ENCODE measurements around the gene IQUB.
"Not testable (repeated sequence)": the region's sequence is repeated elsewhere in the genome, so short reads cannot be mapped to it uniquely, and the experiment has no call there.

IQUB gene

DNA sequence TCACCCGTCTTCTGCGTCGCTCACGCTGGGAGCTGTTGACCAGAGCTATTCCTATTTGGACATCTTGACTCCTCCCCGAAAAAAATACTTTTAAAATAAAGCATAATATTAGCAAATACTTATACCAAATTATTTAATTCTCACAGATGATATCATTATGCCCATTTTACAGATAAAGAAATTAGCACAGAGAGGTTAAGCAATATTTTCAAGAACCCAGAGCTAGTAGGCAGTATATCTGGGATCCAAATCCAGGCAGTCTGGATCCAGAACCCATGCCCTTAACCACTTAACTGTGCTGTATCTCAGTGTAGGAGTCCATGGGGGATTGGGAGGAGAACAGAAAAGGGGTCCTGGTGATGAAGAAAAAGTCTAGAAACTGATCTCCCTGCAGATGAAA lies 6.1 kb downstream of the IQUB start:
- Mint-ChIP-seq H3K4me3 (no peak overlapping the region), H3K9me3 (no peaks in the 10 kb centered on the region), H3K36me3 (peaks cover 1% of the 10 kb centered on the region), H3K4me1 (peaks cover 6% of the 10 kb centered on the region), H3K27me3 (peaks cover 14% of the 10 kb centered on the region), H3K27ac (no peak overlapping the region)

DNA sequence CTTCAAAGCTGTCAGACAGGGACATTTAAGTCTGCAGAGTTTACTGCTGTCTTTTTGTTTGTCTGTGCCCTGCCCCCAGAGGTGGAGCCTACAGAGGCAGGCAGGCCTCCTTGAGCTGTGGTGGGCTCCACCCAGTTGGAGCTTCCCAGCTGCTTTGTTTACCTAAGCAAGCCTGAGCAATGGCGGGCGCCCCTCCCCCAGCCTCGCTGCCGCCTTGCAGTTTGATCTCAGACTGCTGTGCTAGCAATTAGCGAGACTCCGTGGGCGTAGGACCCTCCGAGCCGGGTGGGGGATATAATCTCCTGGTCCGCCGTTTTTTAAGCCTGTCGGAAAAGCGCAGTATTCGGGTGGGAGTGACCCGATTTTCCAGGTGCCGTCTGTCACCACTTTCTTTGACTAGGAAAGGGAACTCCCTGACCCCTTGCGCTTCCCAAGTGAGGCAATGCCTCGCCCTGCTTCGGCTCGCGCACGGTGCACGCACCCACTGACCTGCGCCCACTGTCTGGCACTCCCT lies 6.6 kb downstream of the IQUB start:
- H3K4me3 Mint-ChIP-seq, H3K4me1 Mint-ChIP-seq, H3K9me3 Mint-ChIP-seq, H3K27ac Mint-ChIP-seq, H3K36me3 Mint-ChIP-seq: not testable (repeated sequence)
- H3K27me3 Mint-ChIP-seq = peaks cover 12% of the 10 kb centered on the region

DNA sequence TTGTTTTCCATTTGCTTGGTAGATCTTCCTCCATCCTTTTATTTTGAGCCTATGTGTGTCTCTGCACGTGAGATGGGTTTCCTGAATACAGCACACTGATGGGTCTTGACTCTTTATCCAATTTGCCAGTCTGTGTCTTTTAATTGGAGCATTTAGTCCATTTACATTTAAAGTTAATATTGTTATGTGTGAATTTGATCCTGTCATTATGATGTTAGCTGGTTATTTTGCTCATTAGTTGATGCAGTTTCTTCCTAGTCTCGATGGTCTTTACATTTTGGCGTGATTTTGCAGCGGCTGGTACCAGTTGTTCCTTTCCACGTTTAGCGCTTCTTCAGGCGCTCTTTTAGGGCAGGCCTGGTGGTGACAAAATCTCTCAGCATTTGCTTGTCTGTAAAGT lies 7.9 kb downstream of the IQUB start:
- H3K9me3 Mint-ChIP-seq, H3K27me3 Mint-ChIP-seq, H3K27ac Mint-ChIP-seq, H3K4me3 Mint-ChIP-seq, H3K36me3 Mint-ChIP-seq, H3K4me1 Mint-ChIP-seq: not testable (repeated sequence)

GRCh38 chr7:123522066-123522465 lies 12.3 kb downstream of the IQUB start:
- Mint-ChIP-seq H3K36me3 (peaks cover 1% of the 10 kb centered on the region), H3K27me3 (peaks cover 9% of the 10 kb centered on the region), H3K27ac (no peak overlapping the region), H3K4me3 (no peak overlapping the region), H3K9me3 (no peaks in the 10 kb centered on the region), H3K4me1 (no peaks in the 10 kb centered on the region)

GRCh38 chr7:123505221-123505620 lies 29.2 kb downstream of the IQUB start:
- Mint-ChIP-seq H3K36me3 (peaks cover 2% of the 10 kb centered on the region), H3K27ac (no peak overlapping the region), H3K27me3 (peaks cover 11% of the 10 kb centered on the region), H3K9me3 (no peaks in the 10 kb centered on the region), H3K4me3 (no peak overlapping the region), H3K4me1 (no peaks in the 10 kb centered on the region)

- Mint-ChIP-seq H3K27me3 (peaks cover 23% of the 10 kb centered on the region), H3K4me1 (no peaks in the 10 kb centered on the region), H3K27ac (no peak overlapping the region), H3K36me3 (peaks cover 2% of the 10 kb centered on the region), H3K4me3 (no peak overlapping the region), H3K9me3 (no peaks in the 10 kb centered on the region)
Observed at GRCh38 chr7:123502201-123502600, 32.2 kb downstream of the IQUB start.

DNA sequence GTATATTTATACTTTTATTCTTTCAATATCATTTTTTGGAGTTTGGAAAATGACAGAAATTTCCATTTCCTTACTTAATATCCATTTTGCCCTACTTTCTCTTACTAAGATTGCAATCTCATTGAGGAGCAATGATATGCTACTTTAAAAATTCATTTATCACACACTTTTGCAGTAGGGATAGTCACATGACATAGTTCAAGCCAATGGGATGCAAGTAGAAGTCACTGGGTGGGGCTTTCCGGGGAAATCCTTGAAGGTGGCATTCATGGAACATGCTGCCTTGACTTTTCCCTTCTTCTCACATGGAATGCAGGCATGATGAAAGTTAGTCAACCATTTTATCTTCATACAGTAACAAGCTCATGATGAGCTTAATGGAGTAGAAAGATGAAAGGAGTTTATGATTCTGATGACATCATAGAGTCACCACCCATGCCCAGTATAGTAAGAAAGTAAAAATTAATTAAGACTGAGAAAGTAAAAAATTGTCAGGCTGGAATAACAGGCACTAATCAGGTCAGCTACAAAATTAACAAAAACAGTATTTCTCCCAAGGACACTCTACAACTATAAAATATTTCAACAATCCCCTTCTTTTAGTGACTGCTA lies 33.4 kb downstream of the IQUB start:
- Mint-ChIP-seq H3K27ac (no peak overlapping the region), H3K27me3 (peaks cover 25% of the 10 kb centered on the region), H3K36me3 (peaks cover 2% of the 10 kb centered on the region), H3K4me3 (no peak overlapping the region), H3K4me1 (no peaks in the 10 kb centered on the region), H3K9me3 (no peaks in the 10 kb centered on the region)

GRCh38 chr7:123499211-123499970 lies 35.0 kb downstream of the IQUB start:
- Mint-ChIP-seq H3K4me1 (no peaks in the 10 kb centered on the region), H3K4me3 (no peak overlapping the region), H3K27me3 (peaks cover 25% of the 10 kb centered on the region), H3K27ac (no peak overlapping the region), H3K9me3 (no peaks in the 10 kb centered on the region), H3K36me3 (no peaks in the 10 kb centered on the region)

DNA sequence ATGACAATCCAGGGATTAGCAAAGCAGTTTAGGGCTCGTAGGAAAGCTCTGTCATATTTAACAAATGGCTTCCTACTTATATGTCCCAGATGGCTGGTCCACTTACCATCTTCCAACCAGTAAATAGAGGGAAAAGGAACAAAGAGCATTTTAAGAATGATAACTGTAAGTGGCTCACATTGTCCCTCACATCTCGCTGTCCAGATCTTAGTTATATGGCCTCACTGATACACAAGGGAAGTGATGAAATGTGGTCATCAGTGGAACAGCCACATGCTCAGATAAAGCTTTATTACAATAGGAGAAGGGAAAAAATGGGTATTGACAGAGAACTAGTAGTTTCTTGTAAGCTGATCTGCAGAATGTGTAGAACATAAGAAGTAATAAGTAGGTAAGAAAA lies 35.8 kb downstream of the IQUB start:
- no peak overlapping the region for H3K4me3 Mint-ChIP-seq
- no peaks in the 10 kb centered on the region for H3K36me3 Mint-ChIP-seq
- peaks cover 25% of the 10 kb centered on the region for H3K27me3 Mint-ChIP-seq
- no peaks in the 10 kb centered on the region for H3K9me3 Mint-ChIP-seq
- no peaks in the 10 kb centered on the region for H3K4me1 Mint-ChIP-seq
- H3K27ac Mint-ChIP-seq = no peak overlapping the region

GRCh38 chr7:123498031-123498430 lies 36.4 kb downstream of the IQUB start:
- Mint-ChIP-seq H3K9me3 (no peaks in the 10 kb centered on the region), H3K4me3 (no peak overlapping the region), H3K36me3 (no peaks in the 10 kb centered on the region), H3K27me3 (peaks cover 25% of the 10 kb centered on the region), H3K4me1 (no peaks in the 10 kb centered on the region), H3K27ac (no peak overlapping the region)

DNA sequence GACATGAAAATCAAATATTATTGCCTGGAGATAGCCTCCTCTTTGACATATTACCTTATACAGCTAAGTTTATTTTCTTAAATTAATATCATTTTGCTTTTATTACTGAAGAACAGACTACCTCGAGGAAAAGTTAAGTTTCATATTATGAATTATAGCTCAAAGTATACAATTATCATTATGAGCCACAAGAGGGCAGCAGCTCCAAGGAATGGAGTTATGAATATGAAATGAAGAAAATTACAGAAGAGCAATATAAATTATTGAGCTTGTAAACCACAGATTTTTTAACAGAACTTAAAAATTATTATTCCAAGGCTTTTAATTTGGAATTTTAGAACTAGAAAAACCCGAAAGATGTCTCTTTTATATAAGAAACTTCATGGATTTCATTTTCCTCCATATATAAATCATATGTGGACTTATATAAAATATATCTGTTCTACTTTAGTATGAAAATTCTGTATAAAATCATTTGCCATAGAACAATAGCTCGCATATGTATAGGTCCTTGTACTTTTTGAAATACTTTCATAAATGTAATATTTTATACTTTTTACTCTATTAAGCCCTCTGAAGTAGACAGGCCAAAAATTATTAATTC lies 40.1 kb downstream of the IQUB start:
- H3K4me1 Mint-ChIP-seq = no peaks in the 10 kb centered on the region
- no peak overlapping the region for H3K27ac Mint-ChIP-seq
- H3K4me3 Mint-ChIP-seq = no peak overlapping the region
- H3K36me3 Mint-ChIP-seq = no peaks in the 10 kb centered on the region
- H3K9me3 Mint-ChIP-seq = no peaks in the 10 kb centered on the region
- H3K27me3 Mint-ChIP-seq = peaks cover 15% of the 10 kb centered on the region

- H3K4me3 Mint-ChIP-seq = no peak overlapping the region
- H3K4me1 Mint-ChIP-seq = no peaks in the 10 kb centered on the region
- peaks cover 4% of the 10 kb centered on the region for H3K27me3 Mint-ChIP-seq
- no peak overlapping the region for H3K27ac Mint-ChIP-seq
- H3K36me3 Mint-ChIP-seq = no peaks in the 10 kb centered on the region
- no peaks in the 10 kb centered on the region for H3K9me3 Mint-ChIP-seq
Observed at GRCh38 chr7:123492485-123492884, 41.9 kb downstream of the IQUB start.

GRCh38 chr7:123485721-123486120 lies 48.7 kb downstream of the IQUB start:
- Mint-ChIP-seq H3K36me3 (no peaks in the 10 kb centered on the region), H3K27ac (no peak overlapping the region), H3K4me1 (no peaks in the 10 kb centered on the region), H3K9me3 (no peaks in the 10 kb centered on the region), H3K27me3 (peaks cover 17% of the 10 kb centered on the region), H3K4me3 (no peak overlapping the region)

- no peaks in the 10 kb centered on the region for H3K36me3 Mint-ChIP-seq
- H3K9me3 Mint-ChIP-seq = no peaks in the 10 kb centered on the region
- H3K27ac Mint-ChIP-seq = no peak overlapping the region
- H3K27me3 Mint-ChIP-seq = peaks cover 17% of the 10 kb centered on the region
- no peaks in the 10 kb centered on the region for H3K4me1 Mint-ChIP-seq
- H3K4me3 Mint-ChIP-seq = no peak overlapping the region
Observed at GRCh38 chr7:123485187-123485586, 49.2 kb downstream of the IQUB start.

DNA sequence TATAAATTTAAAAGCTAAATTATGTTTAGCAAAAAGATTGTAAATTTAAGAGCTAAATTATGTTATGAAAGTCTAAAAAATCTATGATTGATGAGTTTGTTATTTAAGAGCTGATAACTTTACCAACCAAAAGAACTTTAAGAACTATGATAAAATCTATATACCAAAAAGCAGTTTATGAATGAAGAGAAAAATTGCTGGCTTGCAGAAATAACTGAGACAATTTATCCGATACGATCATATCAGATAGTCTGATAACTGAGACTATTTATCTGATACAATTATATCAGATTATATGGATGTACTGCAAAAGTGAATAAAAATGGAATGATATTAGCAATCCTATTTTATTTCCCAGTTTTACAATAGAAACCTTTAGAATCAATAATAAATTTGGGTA lies 50.2 kb downstream of the IQUB start:
- Mint-ChIP-seq H3K4me3 (no peak overlapping the region), H3K4me1 (no peaks in the 10 kb centered on the region), H3K36me3 (no peaks in the 10 kb centered on the region), H3K27me3 (peaks cover 14% of the 10 kb centered on the region), H3K9me3 (no peaks in the 10 kb centered on the region), H3K27ac (no peak overlapping the region)

DNA sequence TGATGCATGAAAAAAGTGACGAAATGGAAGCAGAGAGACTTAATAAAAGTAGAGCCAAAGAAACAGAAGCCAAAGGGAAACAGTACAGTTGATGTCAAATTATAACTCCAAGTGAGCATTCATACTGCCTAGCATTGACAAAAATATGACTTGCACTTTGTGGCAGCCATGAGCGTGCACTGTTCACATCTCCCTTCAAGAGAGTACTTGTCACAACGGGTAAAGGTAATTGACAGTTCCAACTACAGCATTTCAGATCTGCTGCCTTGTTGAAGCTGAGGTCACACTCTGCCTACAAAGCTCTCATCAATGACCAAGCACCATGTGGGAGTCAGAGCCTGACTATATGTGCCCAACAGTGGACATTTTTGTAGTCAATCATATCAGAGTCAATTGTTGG lies 54.3 kb downstream of the IQUB start:
- H3K4me3 Mint-ChIP-seq = no peak overlapping the region
- H3K27ac Mint-ChIP-seq = no peak overlapping the region
- no peaks in the 10 kb centered on the region for H3K4me1 Mint-ChIP-seq
- peaks cover 20% of the 10 kb centered on the region for H3K27me3 Mint-ChIP-seq
- H3K36me3 Mint-ChIP-seq = no peaks in the 10 kb centered on the region
- peaks cover 6% of the 10 kb centered on the region for H3K9me3 Mint-ChIP-seq

Data from activated naive CD4-positive, alpha-beta T cell treated with anti-CD3 and anti-CD28 coated beads, Interleukin-2, amount 50 U/mL, for 24 hours (primary cell).